ENCODE measurements around the gene EAF2. TPM values are rescaled to one million over a fixed set of nuclear protein-coding genes. Genes with fewer than 3 reads are reported as not detected.

The EAF2 gene
- total and polyA plus RNA-seq, 2 of the 13 experiments (the other 11 are each of a cell fraction or from before 2014, with no cell fraction given), result 4.0 to 14.6 TPM

- TF ChIP-seq HMGXB3 (CRISPR knock-in tag; IDR thresholded peaks at IDR 0.05; ENCODE audit: borderline replicate concordance) (peak; percentile 40; the same call in 1 of the 2 replicates), ZNF574 (CRISPR knock-in tag; IDR thresholded peaks at IDR 0.05) (no peak; the same call in none of the 2 replicates), RCOR2 (CRISPR knock-in tag; IDR thresholded peaks at IDR 0.05) (no peak), ZGPAT (CRISPR knock-in tag; IDR thresholded peaks at IDR 0.05) (peak; percentile 73), FOSL2 (CRISPR knock-in tag; IDR thresholded peaks at IDR 0.05) (no peak; the same call in 1 of the 2 replicates), ZFP36L1 (CRISPR knock-in tag; IDR thresholded peaks at IDR 0.05) (peak; percentile 65), KLF16 (CRISPR knock-in tag; IDR thresholded peaks at IDR 0.05) (peak in 1 of 2 experiments; percentile 31; a peak in 1 of 4 replicates), KLF13 (CRISPR knock-in tag; IDR thresholded peaks at IDR 0.05) (no peak), AGO2 (optimal IDR thresholded peaks at IDR 0.05; ENCODE audit: low read depth, low read length) (peak; percentile 22), U2AF2 (IDR thresholded peaks at IDR 0.05; ENCODE audit: low read depth, low read length) (no peak), ZNF407 (CRISPR knock-in tag; IDR thresholded peaks at IDR 0.05; ENCODE audit: not compliant biosample characterization) (peak; percentile 78)
Observed at GRCh38 chr3:121834671-121835464, at the start of gene EAF2, which contains the start of gene IQCB1 (continued).

All from HepG2 (cell line).